Measurements from ENCODE around the gene JMJD7.
"Not testable (repeated sequence)": the region's sequence is repeated elsewhere in the genome, so short reads cannot be mapped to it uniquely, and the experiment has no call there.

The JMJD7 gene

GRCh38 chr15:41824062-41824745 lies 3.7 kb upstream of the JMJD7 start:
- Mint-ChIP-seq H3K9me3 (no peaks in the 10 kb centered on the region), H3K4me1 (peaks cover 16% of the 10 kb centered on the region), H3K36me3 (peaks cover 39% of the 10 kb centered on the region), H3K27ac (no peak overlapping the region), H3K27me3 (no peaks in the 10 kb centered on the region), H3K4me3 (no peak overlapping the region)
- no peak for ATAC-seq

GRCh38 chr15:41825145-41825544 lies 2.7 kb upstream of the JMJD7 start:
- Mint-ChIP-seq H3K27ac (no peak overlapping the region), H3K4me3 (no peak overlapping the region), H3K27me3 (no peaks in the 10 kb centered on the region), H3K4me1 (peaks cover 17% of the 10 kb centered on the region), H3K9me3 (no peaks in the 10 kb centered on the region), H3K36me3 (peaks cover 30% of the 10 kb centered on the region)
- no peak for ATAC-seq

- Mint-ChIP-seq H3K36me3 (peaks cover 27% of the 10 kb centered on the region), H3K4me3 (peak overlapping the region; percentile 64), H3K9me3 (no peaks in the 10 kb centered on the region), H3K4me1 (peaks cover 18% of the 10 kb centered on the region), H3K27me3 (no peaks in the 10 kb centered on the region), H3K27ac (no peak overlapping the region)
- no peak for ATAC-seq
Observed at GRCh38 chr15:41825572-41826535, 2.0 kb upstream of the JMJD7 start.

- H3K36me3 Mint-ChIP-seq = peaks cover 15% of the 10 kb centered on the region
- no peaks in the 10 kb centered on the region for H3K9me3 Mint-ChIP-seq
- ATAC-seq = peak; percentile 18
- peak overlapping the region; percentile 90 for H3K4me3 Mint-ChIP-seq
- H3K27me3 Mint-ChIP-seq = no peaks in the 10 kb centered on the region
- H3K4me1 Mint-ChIP-seq = peaks cover 30% of the 10 kb centered on the region
- peak overlapping the region; percentile 84 for H3K27ac Mint-ChIP-seq
Observed at GRCh38 chr15:41827290-41827879, 507 bp upstream of the JMJD7 start.

- Mint-ChIP-seq H3K4me1 (peaks cover 38% of the 10 kb centered on the region), H3K36me3 (peaks cover 11% of the 10 kb centered on the region), H3K27me3 (no peaks in the 10 kb centered on the region), H3K27ac (peak overlapping the region; percentile 84), H3K4me3 (peak overlapping the region; percentile 90), H3K9me3 (no peaks in the 10 kb centered on the region)
- no peak for ATAC-seq
Observed at GRCh38 chr15:41828807-41829141, 882 bp downstream of the JMJD7 start.

- Mint-ChIP-seq H3K4me1 (peaks cover 44% of the 10 kb centered on the region), H3K4me3 (no peak overlapping the region), H3K9me3 (no peaks in the 10 kb centered on the region), H3K36me3 (peaks cover 6% of the 10 kb centered on the region), H3K27me3 (no peaks in the 10 kb centered on the region), H3K27ac (no peak overlapping the region)
- ATAC-seq = no peak
Observed at GRCh38 chr15:41829959-41830646, 2.2 kb downstream of the JMJD7 start.

- not testable (repeated sequence) for H3K9me3 Mint-ChIP-seq, H3K36me3 Mint-ChIP-seq, H3K27me3 Mint-ChIP-seq, H3K27ac Mint-ChIP-seq, ATAC-seq, H3K4me3 Mint-ChIP-seq
- peaks cover 43% of the 10 kb centered on the region for H3K4me1 Mint-ChIP-seq
Observed at GRCh38 chr15:41831291-41831690, 3.4 kb downstream of the JMJD7 start.

- Mint-ChIP-seq H3K36me3 (peaks cover 10% of the 10 kb centered on the region), H3K4me3 (no peak overlapping the region), H3K4me1 (peaks cover 38% of the 10 kb centered on the region), H3K27ac (no peak overlapping the region), H3K9me3 (no peaks in the 10 kb centered on the region), H3K27me3 (no peaks in the 10 kb centered on the region)
- ATAC-seq = no peak
Observed at GRCh38 chr15:41832208-41832607, 4.3 kb downstream of the JMJD7 start.

- no peaks in the 10 kb centered on the region for H3K9me3 Mint-ChIP-seq
- no peak overlapping the region for H3K4me3 Mint-ChIP-seq
- no peak overlapping the region for H3K27ac Mint-ChIP-seq
- H3K36me3 Mint-ChIP-seq = peaks cover 12% of the 10 kb centered on the region
- no peaks in the 10 kb centered on the region for H3K27me3 Mint-ChIP-seq
- ATAC-seq = no peak
- H3K4me1 Mint-ChIP-seq = peaks cover 38% of the 10 kb centered on the region
Observed at GRCh38 chr15:41832875-41833274, 5.0 kb downstream of the JMJD7 start.

- Mint-ChIP-seq H3K4me3 (no peak overlapping the region), H3K27me3 (no peaks in the 10 kb centered on the region), H3K27ac (no peak overlapping the region), H3K4me1 (peaks cover 28% of the 10 kb centered on the region), H3K9me3 (no peaks in the 10 kb centered on the region), H3K36me3 (peaks cover 12% of the 10 kb centered on the region)
- ATAC-seq = no peak
Observed at GRCh38 chr15:41834096-41834495, 6.2 kb downstream of the JMJD7 start.

- no peaks in the 10 kb centered on the region for H3K9me3 Mint-ChIP-seq
- ATAC-seq = no peak
- peaks cover 23% of the 10 kb centered on the region for H3K4me1 Mint-ChIP-seq
- no peaks in the 10 kb centered on the region for H3K27me3 Mint-ChIP-seq
- no peak overlapping the region for H3K4me3 Mint-ChIP-seq
- peaks cover 19% of the 10 kb centered on the region for H3K36me3 Mint-ChIP-seq
- no peak overlapping the region for H3K27ac Mint-ChIP-seq
Observed at GRCh38 chr15:41836073-41836472, 8.2 kb downstream of the JMJD7 start.

GRCh38 chr15:41836713-41837454 lies 9.0 kb downstream of the JMJD7 start:
- H3K36me3 Mint-ChIP-seq = peaks cover 21% of the 10 kb centered on the region
- no peak for ATAC-seq
- no peak overlapping the region for H3K27ac Mint-ChIP-seq
- H3K27me3 Mint-ChIP-seq = no peaks in the 10 kb centered on the region
- H3K4me1 Mint-ChIP-seq = peaks cover 17% of the 10 kb centered on the region
- H3K4me3 Mint-ChIP-seq = no peak overlapping the region
- no peaks in the 10 kb centered on the region for H3K9me3 Mint-ChIP-seq

- Mint-ChIP-seq H3K27ac (no peak within 1 kb of the TSS), H3K36me3 (peaks cover 17% of the 10 kb centered on the region), H3K9me3 (no peaks in the 10 kb centered on the region), H3K27me3 (no peaks in the 10 kb centered on the region), H3K4me1 (peaks cover 6% of the 10 kb centered on the region), H3K4me3 (no peak within 1 kb of the TSS)
- ATAC-seq = no peak
Observed at GRCh38 chr15:41838400-41838897, 10.6 kb downstream of the JMJD7 start, which contains the start of gene PLA2G4B. Gene PLA2G4B, plus strand, starts transcription at chr15:41838847. Its CDS starts 67 bp downstream, at chr15:41838914.

- ATAC-seq = no peak
- H3K27me3 Mint-ChIP-seq = no peaks in the 10 kb centered on the region
- H3K36me3 Mint-ChIP-seq = peaks cover 29% of the 10 kb centered on the region
- no peak overlapping the region for H3K27ac Mint-ChIP-seq
- H3K4me1 Mint-ChIP-seq = no peaks in the 10 kb centered on the region
- no peak overlapping the region for H3K4me3 Mint-ChIP-seq
- H3K9me3 Mint-ChIP-seq = no peaks in the 10 kb centered on the region
Observed at GRCh38 chr15:41839781-41840491, 12.0 kb downstream of the JMJD7 start.
